HL-60 (cell line): ENCODE data around the gene RTL10.

Experiments used
- DNase-seq, 2 experiments: peaks; one replicate each; pipeline ENCODE4 v3.0.0-alpha.2; 2010 to 2020; ENCODE audit warnings: low read depth in 1 of 2, low spot score in 1 of 2
- H3K27ac ChIP-seq: fragments of 250-450 bp; sonication (Bioruptor Pico); replicated peaks from 2 replicates; pipeline ENCODE4 v1.5.1; 2020; ENCODE audit warnings: mild to moderate bottlenecking, moderate library complexity
- H3K27me3 ChIP-seq: fragments of 250-450 bp; sonication (Bioruptor Pico); 2 replicates; pipeline ENCODE4 v1.5.1; 2021; ENCODE audit warnings: mild to moderate bottlenecking, moderate library complexity; ENCODE audit not compliant: insufficient read depth, poor library complexity, severe bottlenecking
- H3K4me3 ChIP-seq: replicated peaks from 2 replicates; pipeline ENCODE4 v1.5.1; 2011; ENCODE audit warnings: mild to moderate bottlenecking, control low read depth, low read length; ENCODE audit not compliant: insufficient read depth
- GABPA ChIP-seq: IDR thresholded peaks from 2 replicates; pipeline ENCODE4 v1.6.1; 2012; ENCODE audit warnings: low read depth
- POLR2AphosphoS5 ChIP-seq: IDR thresholded peaks from 2 replicates; pipeline ENCODE4 v1.6.1; 2012; ENCODE audit warnings: low read depth
- REST ChIP-seq: IDR thresholded peaks from 2 replicates; pipeline ENCODE4 v1.6.1; 2012; ENCODE audit warnings: low read depth; ENCODE audit not compliant: insufficient replicate concordance
- SPI1 ChIP-seq: IDR thresholded peaks from 2 replicates; pipeline ENCODE4 v1.6.1; 2012; ENCODE audit warnings: low read depth, mild to moderate bottlenecking, borderline replicate concordance
- TF ChIP-seq, protein P1 (sequence below): IDR thresholded peaks from one replicate; pipeline ENCODE4 v1.5.1; 2011; ENCODE audit warnings: low read length, control low read depth, inconsistent platforms; ENCODE audit not compliant: insufficient read depth

The RTL10 gene

GRCh38 chr22:19840955-19841640, 13.6 kb downstream of the RTL10 start:
- Histone ChIP-seq H3K4me3 (no peak overlapping the region), H3K27me3 (no peaks in the 10 kb centered on the region), H3K27ac (no peak overlapping the region)
- TF ChIP-seq GABPA (no peak), REST (no peak), POLR2AphosphoS5 (no peak), SPI1 (no peak)
- TF ChIP-seq, protein P1, sequence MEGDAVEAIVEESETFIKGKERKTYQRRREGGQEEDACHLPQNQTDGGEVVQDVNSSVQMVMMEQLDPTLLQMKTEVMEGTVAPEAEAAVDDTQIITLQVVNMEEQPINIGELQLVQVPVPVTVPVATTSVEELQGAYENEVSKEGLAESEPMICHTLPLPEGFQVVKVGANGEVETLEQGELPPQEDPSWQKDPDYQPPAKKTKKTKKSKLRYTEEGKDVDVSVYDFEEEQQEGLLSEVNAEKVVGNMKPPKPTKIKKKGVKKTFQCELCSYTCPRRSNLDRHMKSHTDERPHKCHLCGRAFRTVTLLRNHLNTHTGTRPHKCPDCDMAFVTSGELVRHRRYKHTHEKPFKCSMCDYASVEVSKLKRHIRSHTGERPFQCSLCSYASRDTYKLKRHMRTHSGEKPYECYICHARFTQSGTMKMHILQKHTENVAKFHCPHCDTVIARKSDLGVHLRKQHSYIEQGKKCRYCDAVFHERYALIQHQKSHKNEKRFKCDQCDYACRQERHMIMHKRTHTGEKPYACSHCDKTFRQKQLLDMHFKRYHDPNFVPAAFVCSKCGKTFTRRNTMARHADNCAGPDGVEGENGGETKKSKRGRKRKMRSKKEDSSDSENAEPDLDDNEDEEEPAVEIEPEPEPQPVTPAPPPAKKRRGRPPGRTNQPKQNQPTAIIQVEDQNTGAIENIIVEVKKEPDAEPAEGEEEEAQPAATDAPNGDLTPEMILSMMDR, result no peak
- DNase-seq, result no peak

DNA sequence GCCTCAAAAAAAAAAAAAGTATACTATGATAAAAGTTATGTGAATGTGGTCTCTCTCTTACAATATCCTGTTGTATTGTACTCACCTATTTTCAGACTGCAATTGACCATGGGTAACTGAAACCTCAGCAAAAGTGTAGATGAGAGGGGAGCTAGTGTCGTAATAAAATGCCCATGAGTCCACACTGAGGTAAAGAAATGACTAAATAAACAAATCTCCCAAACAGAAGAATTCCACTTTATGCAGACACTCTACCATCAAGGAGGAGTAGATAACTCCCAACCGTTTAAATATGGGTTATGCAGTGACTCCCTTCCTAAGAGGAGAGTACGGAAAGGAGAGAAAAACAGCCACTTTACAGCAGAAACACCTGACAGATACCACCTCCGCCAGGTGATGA, 14.6 kb downstream of the RTL10 start:
- no peak for TF ChIP-seq REST
- TF ChIP-seq, protein P1, result no peak
- TF ChIP-seq POLR2AphosphoS5, result no peak
- no peak for TF ChIP-seq SPI1
- Histone ChIP-seq H3K27ac (no peak overlapping the region), H3K4me3 (no peak overlapping the region), H3K27me3 (no peaks in the 10 kb centered on the region)
- DNase-seq, result no peak

DNA sequence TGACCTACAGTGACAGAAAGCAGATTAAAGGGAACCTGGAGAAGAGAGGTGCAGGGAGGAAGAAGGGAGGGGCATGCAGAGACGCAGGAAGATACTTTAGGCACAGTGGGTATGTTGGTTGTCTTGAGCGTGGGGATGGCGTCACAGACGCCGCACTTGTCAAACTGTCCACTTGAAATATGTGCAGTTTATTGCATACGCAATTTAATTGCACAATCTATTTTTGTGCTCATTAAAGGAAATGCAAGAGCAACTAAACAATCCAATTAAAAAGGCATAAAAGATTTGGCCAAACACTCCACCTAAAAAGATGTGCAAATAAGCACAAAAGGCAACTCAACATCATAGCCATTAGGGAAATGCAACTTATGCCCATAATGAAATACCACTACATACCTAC, 16.8 kb downstream of the RTL10 start:
- Histone ChIP-seq H3K4me3 (no peak overlapping the region), H3K27me3 (no peaks in the 10 kb centered on the region), H3K27ac (no peak overlapping the region)
- DNase-seq, result no peak
- TF ChIP-seq POLR2AphosphoS5 (no peak), GABPA (no peak)

- no peaks in the 10 kb centered on the region for H3K27me3 ChIP-seq
- DNase-seq, result no peak
- no peak overlapping the region for H3K4me3 ChIP-seq
- TF ChIP-seq REST (no peak), POLR2AphosphoS5 (no peak), SPI1 (no peak), GABPA (no peak)
- TF ChIP-seq, protein P1, result no peak
- H3K27ac ChIP-seq, result no peak overlapping the region
These were observed 18.2 kb downstream of the RTL10 start for GRCh38 chr22:19836512-19836911.
